Activated naive CD8-positive, alpha-beta T cell treated with anti-CD3 and anti-CD28 coated beads for 36 hours (primary cell): Measurements from ENCODE around the gene CNTNAP5. TPM values are rescaled to one million over a fixed set of nuclear protein-coding genes. Genes with fewer than 3 reads are reported as not detected.

Experiments
- DNase-seq: peaks from one replicate; pipeline ENCODE4 v3.0.0; 2021
- H3K27ac Mint-ChIP-seq: one replicate; pipeline ENCODE4 v1.8.0; 2022; ENCODE audit warnings: mild to moderate bottlenecking, moderate library complexity, mixed read lengths
- H3K27me3 Mint-ChIP-seq: one replicate; pipeline ENCODE4 v1.8.0; 2022; ENCODE audit warnings: mild to moderate bottlenecking, mixed read lengths
- H3K36me3 Mint-ChIP-seq: one replicate; pipeline ENCODE4 v1.8.0; 2021; ENCODE audit warnings: mild to moderate bottlenecking, mixed read lengths
- H3K4me1 Mint-ChIP-seq: one replicate; pipeline ENCODE4 v1.8.0; 2021; ENCODE audit warnings: mixed read lengths
- H3K4me3 Mint-ChIP-seq: one replicate; pipeline ENCODE4 v1.8.0; 2022; ENCODE audit warnings: mild to moderate bottlenecking, moderate library complexity, mixed read lengths
- H3K9me3 Mint-ChIP-seq: one replicate; pipeline ENCODE4 v1.8.0; 2022; ENCODE audit warnings: mixed read lengths
- total RNA-seq, 2 experiments: library from RNA; stranded (reverse); gene quantifications; one replicate each; pipeline ENCODE4 v1.2.3, GENCODE V29; 2021

CNTNAP5 gene
- total RNA-seq, 2 experiments from 2014 or later = not detected

GRCh38 chr2:124424074-124424473 is 399.0 kb downstream of the CNTNAP5 start:
- peaks cover 7% of the 10 kb centered on the region for H3K9me3 Mint-ChIP-seq
- no peak overlapping the region for H3K27ac Mint-ChIP-seq
- no peaks in the 10 kb centered on the region for H3K27me3 Mint-ChIP-seq
- H3K36me3 Mint-ChIP-seq = no peaks in the 10 kb centered on the region
- no peak overlapping the region for H3K4me3 Mint-ChIP-seq
- no peaks in the 10 kb centered on the region for H3K4me1 Mint-ChIP-seq
- DNase-seq = no peak

GRCh38 chr2:124426122-124426521 is 401.0 kb downstream of the CNTNAP5 start:
- Mint-ChIP-seq H3K4me1 (no peaks in the 10 kb centered on the region), H3K9me3 (peaks cover 1% of the 10 kb centered on the region), H3K36me3 (no peaks in the 10 kb centered on the region)

GRCh38 chr2:124426625-124427024 is 401.5 kb downstream of the CNTNAP5 start:
- H3K4me3 Mint-ChIP-seq = no peak overlapping the region
- H3K36me3 Mint-ChIP-seq = no peaks in the 10 kb centered on the region
- H3K27ac Mint-ChIP-seq = no peak overlapping the region
- H3K27me3 Mint-ChIP-seq = no peaks in the 10 kb centered on the region
- no peak for DNase-seq
- peaks cover 1% of the 10 kb centered on the region for H3K9me3 Mint-ChIP-seq
- no peaks in the 10 kb centered on the region for H3K4me1 Mint-ChIP-seq

More at GRCh38 chr2:124426122-124426521, 401.0 kb downstream of the CNTNAP5 start:
- Mint-ChIP-seq H3K4me3 (no peak overlapping the region), H3K27ac (no peak overlapping the region), H3K27me3 (no peaks in the 10 kb centered on the region)
- no peak for DNase-seq

- H3K27ac Mint-ChIP-seq = no peak overlapping the region
- no peak for DNase-seq
- peaks cover 6% of the 10 kb centered on the region for H3K9me3 Mint-ChIP-seq
- no peaks in the 10 kb centered on the region for H3K27me3 Mint-ChIP-seq
- H3K4me3 Mint-ChIP-seq = no peak overlapping the region
- H3K36me3 Mint-ChIP-seq = no peaks in the 10 kb centered on the region
- H3K4me1 Mint-ChIP-seq = no peaks in the 10 kb centered on the region
These were observed 412.7 kb downstream of the CNTNAP5 start for GRCh38 chr2:124437811-124438210.

- DNase-seq = no peak
- H3K27ac Mint-ChIP-seq = no peak overlapping the region
- no peaks in the 10 kb centered on the region for H3K27me3 Mint-ChIP-seq
- no peaks in the 10 kb centered on the region for H3K4me1 Mint-ChIP-seq
- no peaks in the 10 kb centered on the region for H3K36me3 Mint-ChIP-seq
- no peak overlapping the region for H3K4me3 Mint-ChIP-seq
- peaks cover 3% of the 10 kb centered on the region for H3K9me3 Mint-ChIP-seq
These were observed 425.4 kb downstream of the CNTNAP5 start for GRCh38 chr2:124450481-124450880.

- Mint-ChIP-seq H3K4me3 (no peak overlapping the region), H3K27me3 (no peaks in the 10 kb centered on the region), H3K36me3 (no peaks in the 10 kb centered on the region), H3K4me1 (no peaks in the 10 kb centered on the region), H3K9me3 (no peaks in the 10 kb centered on the region), H3K27ac (no peak overlapping the region)
- DNase-seq = no peak
These were observed 451.2 kb downstream of the CNTNAP5 start for GRCh38 chr2:124476291-124476690.

- no peaks in the 10 kb centered on the region for H3K27me3 Mint-ChIP-seq
- no peaks in the 10 kb centered on the region for H3K9me3 Mint-ChIP-seq
These were observed 453.7 kb downstream of the CNTNAP5 start for GRCh38 chr2:124478761-124479160.

GRCh38 chr2:124480958-124481357 is 455.9 kb downstream of the CNTNAP5 start:
- no peaks in the 10 kb centered on the region for H3K9me3 Mint-ChIP-seq
- DNase-seq = no peak
- H3K4me3 Mint-ChIP-seq = no peak overlapping the region
- no peaks in the 10 kb centered on the region for H3K27me3 Mint-ChIP-seq
- H3K4me1 Mint-ChIP-seq = no peaks in the 10 kb centered on the region
- no peak overlapping the region for H3K27ac Mint-ChIP-seq
- H3K36me3 Mint-ChIP-seq = no peaks in the 10 kb centered on the region

More at GRCh38 chr2:124478761-124479160, 453.7 kb downstream of the CNTNAP5 start:
- no peaks in the 10 kb centered on the region for H3K4me1 Mint-ChIP-seq
- DNase-seq = no peak
- no peak overlapping the region for H3K4me3 Mint-ChIP-seq
- no peaks in the 10 kb centered on the region for H3K36me3 Mint-ChIP-seq
- no peak overlapping the region for H3K27ac Mint-ChIP-seq

- Mint-ChIP-seq H3K4me1 (no peaks in the 10 kb centered on the region), H3K27me3 (no peaks in the 10 kb centered on the region), H3K27ac (no peak overlapping the region), H3K36me3 (no peaks in the 10 kb centered on the region), H3K4me3 (no peak overlapping the region), H3K9me3 (no peaks in the 10 kb centered on the region)
- DNase-seq = no peak
These were observed 457.0 kb downstream of the CNTNAP5 start for GRCh38 chr2:124482044-124482443.

- Mint-ChIP-seq H3K4me3 (no peak overlapping the region), H3K4me1 (no peaks in the 10 kb centered on the region), H3K9me3 (no peaks in the 10 kb centered on the region), H3K36me3 (no peaks in the 10 kb centered on the region), H3K27ac (no peak overlapping the region), H3K27me3 (no peaks in the 10 kb centered on the region)
- DNase-seq = no peak
These were observed 457.5 kb downstream of the CNTNAP5 start for GRCh38 chr2:124482551-124482950.

- Mint-ChIP-seq H3K4me3 (no peak overlapping the region), H3K9me3 (peaks cover 2% of the 10 kb centered on the region), H3K36me3 (no peaks in the 10 kb centered on the region), H3K27ac (no peak overlapping the region), H3K27me3 (no peaks in the 10 kb centered on the region), H3K4me1 (no peaks in the 10 kb centered on the region)
- DNase-seq = no peak
These were observed 460.6 kb downstream of the CNTNAP5 start for GRCh38 chr2:124485659-124486058.

GRCh38 chr2:124489686-124490085 is 464.6 kb downstream of the CNTNAP5 start:
- Mint-ChIP-seq H3K27me3 (no peaks in the 10 kb centered on the region), H3K4me3 (no peak overlapping the region)
- DNase-seq = no peak

GRCh38 chr2:124501575-124502152 is 476.6 kb downstream of the CNTNAP5 start:
- Mint-ChIP-seq H3K27me3 (no peaks in the 10 kb centered on the region), H3K27ac (no peak overlapping the region), H3K4me1 (no peaks in the 10 kb centered on the region), H3K4me3 (no peak overlapping the region), H3K9me3 (no peaks in the 10 kb centered on the region), H3K36me3 (no peaks in the 10 kb centered on the region)
- no peak for DNase-seq

More at GRCh38 chr2:124489686-124490085, 464.6 kb downstream of the CNTNAP5 start:
- Mint-ChIP-seq H3K27ac (no peak overlapping the region), H3K9me3 (peaks cover 2% of the 10 kb centered on the region), H3K4me1 (no peaks in the 10 kb centered on the region), H3K36me3 (no peaks in the 10 kb centered on the region)

- Mint-ChIP-seq H3K27me3 (no peaks in the 10 kb centered on the region), H3K36me3 (no peaks in the 10 kb centered on the region), H3K4me3 (no peak overlapping the region), H3K4me1 (no peaks in the 10 kb centered on the region), H3K27ac (no peak overlapping the region), H3K9me3 (peaks cover 15% of the 10 kb centered on the region)
- DNase-seq = no peak
These were observed 489.1 kb downstream of the CNTNAP5 start for GRCh38 chr2:124514236-124514635.

GRCh38 chr2:124520953-124521352 is 495.9 kb downstream of the CNTNAP5 start:
- Mint-ChIP-seq H3K36me3 (no peaks in the 10 kb centered on the region), H3K9me3 (peaks cover 13% of the 10 kb centered on the region), H3K27ac (no peak overlapping the region), H3K4me1 (no peaks in the 10 kb centered on the region), H3K27me3 (no peaks in the 10 kb centered on the region), H3K4me3 (no peak overlapping the region)
- no peak for DNase-seq

GRCh38 chr2:124523096-124523495 is 498.0 kb downstream of the CNTNAP5 start:
- Mint-ChIP-seq H3K36me3 (no peaks in the 10 kb centered on the region), H3K9me3 (no peaks in the 10 kb centered on the region), H3K27ac (no peak overlapping the region), H3K4me1 (no peaks in the 10 kb centered on the region), H3K27me3 (no peaks in the 10 kb centered on the region), H3K4me3 (no peak overlapping the region)
- no peak for DNase-seq
